ENCODE measurements around the gene RPH3AL. TPM values are rescaled to one million over a fixed set of nuclear protein-coding genes. Genes with fewer than 3 reads are reported as not detected.
A peak's percentile ranks its signal among the peaks of the same experiment; 100 is the strongest.
"Not testable (repeated sequence)": the region's sequence is repeated elsewhere in the genome, so short reads cannot be mapped to it uniquely, and the experiment has no call there.

RPH3AL gene
- total and polyA plus RNA-seq, 5 donors: 4.7 to 11.5 (median 9.1) TPM

DNA sequence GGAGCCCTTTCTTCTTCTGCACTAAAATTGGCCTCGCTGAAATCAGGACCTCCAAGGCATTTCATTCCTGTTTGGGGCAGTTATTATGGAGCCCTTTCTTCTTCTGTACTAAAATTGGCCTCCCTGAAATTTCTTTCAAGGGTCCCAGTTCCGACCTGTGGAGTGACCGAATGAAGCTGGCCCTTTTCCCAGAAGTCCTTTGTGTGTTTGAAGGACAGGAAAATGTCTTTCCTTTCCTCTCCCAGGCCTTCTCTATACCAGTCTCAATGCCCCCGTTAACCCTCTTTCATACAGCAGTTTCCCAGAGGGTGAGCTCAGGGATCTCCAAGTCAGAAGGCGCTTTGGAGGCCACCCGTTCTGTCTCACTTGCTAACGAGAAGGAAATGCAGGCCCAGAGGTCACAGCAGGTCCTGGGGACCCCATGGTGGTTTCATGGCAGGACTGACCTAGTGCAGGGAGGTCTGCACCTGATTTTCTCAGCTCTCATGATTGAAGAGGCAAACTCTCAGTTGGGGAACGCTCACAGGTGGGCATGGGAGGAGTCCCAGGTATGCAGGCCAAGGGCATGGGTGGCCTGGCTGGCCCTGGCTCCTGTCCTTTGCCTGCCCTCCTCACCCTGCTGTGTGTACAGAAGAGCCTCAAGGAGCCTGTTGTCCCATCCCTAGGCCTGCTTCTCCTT is 134.0 kb downstream of the RPH3AL start:
- ATAC-seq (no peak), DNase-seq (peak in 1 of 3 donors; percentile 14)
- Histone ChIP-seq H3K27ac (ENCODE audit: low read length) (no peak overlapping the region), H3K4me1 (ENCODE audit: control insufficient read depth, insufficient read depth, low read length) (peaks cover 3% of the 10 kb centered on the region), H3K9me3 (ENCODE audit: control insufficient read depth, low read length) (no peaks in the 10 kb centered on the region), H3K4me3 (ENCODE audit: low read length) (no peak overlapping the region), H3K27me3 (ENCODE audit: control insufficient read depth, insufficient read depth) (no peaks in the 10 kb centered on the region)
- 66% methylated on average over 8 of the region's 8 CpGs for WGBS
- intact Hi-C loops (cut with DNase I): no loop called here

DNA sequence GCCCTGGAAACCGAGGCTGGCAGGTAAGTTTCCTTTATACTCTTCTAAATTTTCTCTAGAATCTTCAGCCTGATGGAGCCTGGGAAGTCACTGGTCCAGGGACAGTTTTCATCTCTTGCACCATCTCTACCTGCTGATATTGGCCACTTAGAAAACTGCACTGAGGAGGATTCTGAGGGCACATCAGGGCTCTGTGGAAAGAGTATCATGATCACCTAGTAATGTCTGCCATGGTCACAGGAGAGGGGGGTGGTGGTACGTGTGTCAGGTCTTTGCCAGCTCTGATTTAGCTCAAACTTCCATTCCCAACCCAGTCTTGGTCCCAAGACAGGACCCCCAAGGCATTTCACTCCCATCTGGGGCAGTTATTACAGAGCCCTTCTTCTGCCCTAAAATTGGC is 136.0 kb downstream of the RPH3AL start:
- DNase-seq: no peak
- Histone ChIP-seq H3K9me3 (ENCODE audit: control insufficient read depth, low read length) (no peaks in the 10 kb centered on the region), H3K4me3 (ENCODE audit: low read length) (no peak overlapping the region), H3K27me3 (ENCODE audit: control insufficient read depth, insufficient read depth) (no peaks in the 10 kb centered on the region), H3K27ac (ENCODE audit: low read length) (no peak overlapping the region), H3K4me1 (ENCODE audit: control insufficient read depth, insufficient read depth, low read length) (no peaks in the 10 kb centered on the region)
- ATAC-seq: no peak
- 68% methylated on average over 2 of the region's 2 CpGs for WGBS
- intact Hi-C loops (cut with DNase I): no loop called here

DNA sequence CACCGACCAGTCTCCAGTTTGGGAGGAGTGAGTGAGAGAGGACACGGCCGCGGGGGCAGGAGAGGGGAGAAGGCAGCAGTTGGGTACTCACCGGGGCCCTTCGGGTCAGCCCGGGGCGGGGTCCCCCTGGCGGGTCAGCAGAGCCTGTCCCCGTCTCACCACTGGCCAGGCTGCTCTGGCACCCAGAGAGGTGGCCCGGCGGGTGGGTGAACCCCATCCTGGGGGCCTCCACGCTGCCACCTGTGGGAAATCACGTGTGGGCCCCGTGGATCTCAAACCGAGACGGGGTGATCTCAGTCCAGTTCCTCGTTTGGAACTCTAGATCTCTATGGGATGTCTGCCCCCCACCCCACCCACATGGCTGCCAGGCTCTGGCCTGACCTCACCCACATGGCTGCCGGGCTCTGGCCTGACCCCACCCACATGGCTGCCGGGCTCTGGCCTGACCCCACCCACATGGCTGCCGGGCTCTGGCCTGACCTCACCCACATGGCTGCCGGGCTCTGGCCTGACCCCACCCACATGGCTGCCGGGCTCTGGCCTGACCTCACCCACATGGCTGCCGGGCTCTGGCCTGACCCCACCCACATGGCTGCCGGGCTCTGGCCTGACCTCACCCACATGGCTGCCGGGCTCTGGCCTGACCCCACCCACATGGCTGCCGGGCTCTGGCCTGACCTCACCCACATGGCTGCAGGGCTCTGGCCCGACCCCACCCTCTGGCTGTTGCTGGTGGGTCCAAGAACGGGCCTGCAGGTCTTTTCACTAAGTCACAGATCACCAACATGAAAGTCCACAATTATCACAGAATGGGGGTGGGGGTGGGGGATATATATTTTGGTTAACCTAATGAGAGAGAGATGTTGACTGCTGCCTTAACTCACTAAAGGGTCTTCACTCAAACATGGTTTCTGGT is 136.8 kb downstream of the RPH3AL start:
- not testable (repeated sequence) for H3K27me3 ChIP-seq (ENCODE audit: control insufficient read depth, insufficient read depth); H3K27ac ChIP-seq (ENCODE audit: low read length)

DNA sequence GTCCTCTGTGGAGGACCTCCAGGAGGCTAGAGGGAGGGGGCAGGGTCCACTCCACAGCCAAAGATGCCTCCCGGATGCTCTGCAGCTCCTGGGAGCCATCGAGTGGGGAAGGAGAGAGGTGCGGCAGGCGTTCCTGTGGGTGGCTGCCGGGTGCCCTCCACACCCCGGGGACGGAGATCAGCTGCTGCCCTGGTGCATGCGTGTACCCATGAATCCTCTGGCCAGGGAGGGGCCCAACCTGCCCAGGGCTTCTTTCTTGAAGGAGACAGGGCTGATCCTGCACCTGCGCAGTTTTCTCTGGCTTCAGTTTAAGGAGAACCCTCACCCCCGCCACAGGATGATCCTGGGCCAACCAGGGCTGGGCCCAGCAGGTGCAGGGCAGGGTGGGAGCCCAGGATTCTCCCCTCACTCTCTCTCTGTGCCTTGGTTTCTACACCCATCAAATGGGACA is 137.7 kb downstream of the RPH3AL start:
- H3K9me3 ChIP-seq (ENCODE audit: control insufficient read depth, low read length): no peaks in the 10 kb centered on the region
- DNase-seq (peak in 1 of 3 donors; percentile 45), ATAC-seq (peak in 1 of 2 donors; percentile 31)
- WGBS: 94% methylated on average over 10 of the region's 10 CpGs
- H3K4me1 ChIP-seq (ENCODE audit: control insufficient read depth, insufficient read depth, low read length): no peaks in the 10 kb centered on the region
- no peaks in the 10 kb centered on the region for H3K27me3 ChIP-seq (ENCODE audit: control insufficient read depth, insufficient read depth)
- H3K4me3 ChIP-seq (ENCODE audit: low read length): no peak overlapping the region
- H3K27ac ChIP-seq (ENCODE audit: low read length): no peak overlapping the region
- intact Hi-C loops (cut with DNase I): no loop called here

More for the DNA sequence above, 136.8 kb downstream of the RPH3AL start:
- H3K9me3 ChIP-seq (ENCODE audit: control insufficient read depth, low read length); H3K4me1 ChIP-seq (ENCODE audit: control insufficient read depth, insufficient read depth, low read length); H3K4me3 ChIP-seq (ENCODE audit: low read length); intact Hi-C loops (cut with DNase I): not testable (repeated sequence)
- 54% methylated on average over 25 of the region's 29 CpGs for WGBS
- ATAC-seq: peak; percentile 46 to 85
- DNase-seq: peak; percentile 59 to 76 (median 71)

DNA sequence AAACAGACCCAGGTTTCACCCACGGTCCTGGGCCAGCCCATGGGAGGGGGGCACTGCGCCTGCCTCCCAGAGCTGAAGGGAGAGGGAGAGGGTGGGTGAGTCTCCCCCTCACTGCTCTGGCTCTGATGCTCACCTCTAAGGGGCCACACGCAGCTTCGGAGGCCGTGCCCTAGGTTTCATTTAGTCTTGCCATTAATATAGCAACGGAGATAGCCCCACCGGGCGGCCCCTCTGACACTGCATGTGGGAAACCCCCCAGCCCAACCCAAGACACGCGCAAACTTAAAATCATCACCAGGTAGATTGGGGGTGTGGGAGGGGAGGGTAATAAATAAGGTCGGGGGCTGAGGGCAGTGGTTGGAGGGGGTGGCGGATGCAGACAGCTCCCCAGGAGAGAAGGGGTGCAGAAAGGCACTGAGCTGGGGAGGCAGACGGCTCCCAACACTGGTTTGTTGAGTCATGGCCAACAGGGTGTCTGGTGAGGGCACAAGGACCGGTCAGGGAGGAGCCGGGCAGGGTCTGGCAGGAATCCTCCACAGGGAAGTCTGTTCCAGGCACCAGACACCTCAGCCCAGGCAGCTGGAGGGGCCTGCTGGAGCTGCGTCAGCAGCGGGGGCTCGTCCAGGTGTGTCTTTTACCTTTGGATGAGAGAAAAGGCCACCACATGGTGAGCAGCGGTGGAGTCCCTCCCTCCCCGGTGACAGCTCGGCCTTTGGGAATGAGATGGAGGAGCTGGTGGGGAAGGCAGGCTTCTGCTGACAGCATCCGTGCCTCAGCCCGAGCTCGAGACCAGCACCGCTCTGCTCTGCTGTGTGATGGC is 139.1 kb downstream of the RPH3AL start:
- intact Hi-C loops (cut with DNase I): no loop called here
- Histone ChIP-seq H3K4me3 (ENCODE audit: low read length) (no peak overlapping the region), H3K9me3 (ENCODE audit: control insufficient read depth, low read length) (no peaks in the 10 kb centered on the region), H3K4me1 (ENCODE audit: control insufficient read depth, insufficient read depth, low read length) (no peaks in the 10 kb centered on the region), H3K27ac (ENCODE audit: low read length) (no peak overlapping the region), H3K27me3 (ENCODE audit: control insufficient read depth, insufficient read depth) (no peaks in the 10 kb centered on the region)
- ATAC-seq: no peak
- DNase-seq: peak in 1 of 3 donors; percentile 33
- WGBS: 93% methylated on average over 25 of the region's 25 CpGs

DNA sequence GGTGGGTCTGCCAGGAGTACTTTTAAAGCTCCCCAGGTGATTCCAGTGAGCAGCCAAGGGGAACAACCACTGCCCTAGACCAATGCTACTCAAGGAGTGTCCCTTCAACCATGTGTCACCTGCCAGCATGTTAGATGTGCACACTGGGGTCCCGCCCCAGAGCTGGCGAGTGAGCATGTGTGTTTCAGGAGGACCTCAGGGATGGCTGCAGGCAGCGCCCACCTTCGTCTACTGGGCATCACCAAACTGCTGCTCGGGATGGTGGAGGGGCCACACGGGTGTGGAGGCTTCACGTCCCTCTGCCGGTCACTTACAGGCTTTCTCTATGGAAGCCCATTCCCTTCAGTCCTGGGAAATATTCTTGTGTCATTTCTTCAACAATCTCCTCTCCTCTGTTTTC is 142.2 kb downstream of the RPH3AL start:
- intact Hi-C loops (cut with DNase I): no loop called here
- no peaks in the 10 kb centered on the region for H3K27me3 ChIP-seq (ENCODE audit: control insufficient read depth, insufficient read depth)
- H3K4me3 ChIP-seq (ENCODE audit: low read length): no peak overlapping the region
- no peak overlapping the region for H3K27ac ChIP-seq (ENCODE audit: low read length)
- ATAC-seq (no peak), DNase-seq (peak in 2 of 3 donors; percentile 8 to 9)
- WGBS: 96% methylated on average over 8 of the region's 8 CpGs
- H3K9me3 ChIP-seq (ENCODE audit: control insufficient read depth, low read length): no peaks in the 10 kb centered on the region
- no peaks in the 10 kb centered on the region for H3K4me1 ChIP-seq (ENCODE audit: control insufficient read depth, insufficient read depth, low read length)

DNA sequence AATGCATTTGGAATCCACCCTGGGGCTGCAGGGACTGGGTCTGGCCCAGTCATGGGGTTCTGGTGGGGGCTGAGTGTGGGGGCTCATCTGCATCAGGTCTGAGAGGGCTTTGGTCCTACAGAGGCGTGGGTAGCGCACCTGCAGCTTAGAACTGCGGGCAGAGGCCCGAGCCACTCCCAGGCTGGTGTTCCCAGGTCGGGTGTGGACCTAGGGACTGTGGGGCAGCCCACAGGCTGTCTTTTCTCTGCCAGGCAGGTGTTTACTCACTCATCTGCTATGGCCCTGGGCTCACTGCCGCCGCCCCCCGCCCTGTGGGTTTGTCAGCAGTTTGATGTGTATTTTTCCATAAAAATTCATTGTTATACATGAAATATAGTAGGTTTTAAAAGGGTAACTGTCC is 144.2 kb downstream of the RPH3AL start:
- Histone ChIP-seq H3K27ac (ENCODE audit: low read length) (no peak overlapping the region), H3K27me3 (ENCODE audit: control insufficient read depth, insufficient read depth) (no peaks in the 10 kb centered on the region), H3K4me3 (ENCODE audit: low read length) (no peak overlapping the region), H3K4me1 (ENCODE audit: control insufficient read depth, insufficient read depth, low read length) (no peaks in the 10 kb centered on the region), H3K9me3 (ENCODE audit: control insufficient read depth, low read length) (no peaks in the 10 kb centered on the region)
- ATAC-seq: no peak
- 95% methylated on average over 8 of the region's 8 CpGs for WGBS
- intact Hi-C loops (cut with DNase I): no loop called here
- DNase-seq: peak in 1 of 3 donors; percentile 31

DNA sequence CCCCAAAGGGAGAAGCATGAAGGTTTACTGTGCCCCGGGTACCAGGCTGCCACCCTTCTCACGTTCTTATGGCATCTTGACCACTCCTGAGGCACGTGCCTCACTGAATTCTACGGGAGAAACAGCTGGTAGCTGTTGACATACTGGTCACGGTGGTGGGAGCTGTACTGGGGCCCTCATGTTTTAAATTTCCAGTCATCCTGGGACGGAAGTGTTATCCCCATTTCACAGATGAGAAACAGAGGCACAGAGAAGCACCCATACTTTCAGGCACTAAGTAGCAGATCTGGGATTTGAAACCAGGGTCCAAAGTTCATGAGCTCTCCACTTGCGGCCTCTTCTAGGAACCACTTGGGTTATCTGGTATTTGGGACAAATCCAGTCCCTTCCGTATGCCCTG is 144.8 kb downstream of the RPH3AL start:
- intact Hi-C loops (cut with DNase I): no loop called here
- ATAC-seq: no peak
- H3K4me1 ChIP-seq (ENCODE audit: control insufficient read depth, insufficient read depth, low read length): no peaks in the 10 kb centered on the region
- no peak overlapping the region for H3K4me3 ChIP-seq (ENCODE audit: low read length)
- no peaks in the 10 kb centered on the region for H3K27me3 ChIP-seq (ENCODE audit: control insufficient read depth, insufficient read depth)
- no peak for DNase-seq
- no peaks in the 10 kb centered on the region for H3K9me3 ChIP-seq (ENCODE audit: control insufficient read depth, low read length)
- no peak overlapping the region for H3K27ac ChIP-seq (ENCODE audit: low read length)
- WGBS: 91% methylated on average over 8 of the region's 8 CpGs

DNA sequence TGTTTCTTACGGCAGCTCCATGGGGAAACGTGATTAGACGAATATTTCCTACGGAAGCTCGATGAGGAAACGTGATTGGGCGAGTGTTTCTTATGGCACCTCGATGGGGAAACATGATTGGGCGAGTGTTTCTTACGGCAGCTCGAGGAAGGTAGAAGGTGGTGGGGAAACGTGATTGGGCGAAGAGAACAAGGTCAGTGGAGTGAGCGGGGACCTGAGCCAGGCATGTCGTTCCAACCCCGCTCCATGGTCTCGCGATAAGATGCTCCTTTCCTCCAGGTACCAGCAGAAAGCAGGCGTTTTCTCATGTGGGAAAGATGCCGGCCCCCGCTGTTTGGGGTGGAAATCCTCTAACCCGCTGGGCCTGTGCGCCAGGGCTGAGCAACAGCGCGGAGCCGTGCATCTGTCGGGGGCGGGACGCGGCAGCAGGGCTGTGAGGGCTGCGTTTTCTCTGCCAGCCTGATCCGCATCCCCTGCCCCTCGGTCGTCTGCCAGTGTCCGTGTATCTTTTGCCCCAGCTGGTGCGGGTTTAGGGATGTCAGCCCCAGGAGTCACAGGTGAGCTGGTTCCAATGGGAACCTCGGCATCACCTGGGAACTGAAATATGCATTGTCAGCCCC is 145.6 kb downstream of the RPH3AL start:
- H3K9me3 ChIP-seq (ENCODE audit: control insufficient read depth, low read length): no peaks in the 10 kb centered on the region
- 95% methylated on average over 37 of the region's 37 CpGs for WGBS
- intact Hi-C loops (cut with DNase I): no loop called here
- H3K4me3 ChIP-seq (ENCODE audit: low read length): no peak overlapping the region
- no peaks in the 10 kb centered on the region for H3K4me1 ChIP-seq (ENCODE audit: control insufficient read depth, insufficient read depth, low read length)
- no peaks in the 10 kb centered on the region for H3K27me3 ChIP-seq (ENCODE audit: control insufficient read depth, insufficient read depth)
- H3K27ac ChIP-seq (ENCODE audit: low read length): no peak overlapping the region
- ATAC-seq (no peak), DNase-seq (peak in 2 of 3 donors; percentile 16 to 49)

DNA sequence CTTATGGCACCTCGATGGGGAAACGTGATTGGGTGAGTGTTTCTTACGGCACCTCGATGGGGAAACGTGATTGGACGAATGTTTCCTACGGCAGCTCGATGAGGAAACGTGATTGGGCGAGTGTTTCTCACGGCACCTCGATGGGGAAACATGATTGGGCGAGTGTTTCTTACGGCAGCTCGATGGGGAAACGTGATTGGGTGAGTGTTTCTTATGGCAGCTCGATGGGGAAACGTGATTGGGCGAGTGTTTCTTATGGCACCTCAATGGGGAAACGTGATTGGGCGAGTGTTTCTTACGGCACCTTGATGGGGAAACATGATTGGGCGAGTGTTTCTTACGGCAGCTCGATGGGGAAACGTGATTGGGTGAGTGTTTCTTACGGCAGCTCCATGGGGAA is 146.1 kb downstream of the RPH3AL start:
- H3K27ac ChIP-seq (ENCODE audit: low read length); H3K27me3 ChIP-seq (ENCODE audit: control insufficient read depth, insufficient read depth); H3K9me3 ChIP-seq (ENCODE audit: control insufficient read depth, low read length); H3K4me1 ChIP-seq (ENCODE audit: control insufficient read depth, insufficient read depth, low read length); H3K4me3 ChIP-seq (ENCODE audit: low read length); intact Hi-C loops (cut with DNase I); ATAC-seq: not testable (repeated sequence)
- WGBS: 96% methylated on average over 27 of the region's 27 CpGs
- peak in 1 of 3 donors; percentile 6 for DNase-seq

Measured in right cardiac atrium (tissue), 5 donors.